NK-92 (cell line): Measurements from ENCODE around the gene TMEM143.
"Not testable (repeated sequence)": the region's sequence is repeated elsewhere in the genome, so short reads cannot be mapped to it uniquely, and the experiment has no call there.

Experiments used
- DNase-seq: peaks from one replicate; lab custom pipeline; 2025; ENCODE audit not compliant: unreplicated experiment; lab: John Stamatoyannopoulos, UW

Gene TMEM143

GRCh38 chr19:48391100-48392005, 27.6 kb upstream of the TMEM143 start, which contains the start of gene KDELR1:
Gene KDELR1 (minus strand): TSS chr19:48391551. CDS start chr19:48391358, 193 bp downstream.
- no peak for DNase-seq

GRCh38 chr19:48390188-48391099, 26.7 kb upstream of the TMEM143 start:
- DNase-seq = no peak

DNA sequence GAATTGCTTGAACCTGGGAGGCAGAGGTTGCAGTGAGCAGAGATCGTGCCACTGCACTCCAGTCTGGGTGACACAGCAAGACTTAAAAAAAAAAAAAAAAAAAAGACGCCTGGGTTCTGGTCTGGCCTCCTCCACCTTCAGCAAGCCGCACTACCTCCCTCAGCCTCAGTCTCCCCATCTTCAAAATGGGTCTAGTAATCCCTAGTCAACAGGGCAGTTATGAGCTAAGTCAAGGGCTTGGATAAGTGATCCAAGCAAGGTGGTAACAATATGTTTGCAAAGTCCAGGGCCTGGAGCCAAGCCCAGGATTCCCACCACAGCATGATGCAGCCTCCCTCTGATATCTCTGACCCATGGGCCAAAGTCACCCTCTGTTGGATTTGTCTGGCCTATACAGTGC, 23.2 kb upstream of the TMEM143 start:
- DNase-seq = no peak

DNA sequence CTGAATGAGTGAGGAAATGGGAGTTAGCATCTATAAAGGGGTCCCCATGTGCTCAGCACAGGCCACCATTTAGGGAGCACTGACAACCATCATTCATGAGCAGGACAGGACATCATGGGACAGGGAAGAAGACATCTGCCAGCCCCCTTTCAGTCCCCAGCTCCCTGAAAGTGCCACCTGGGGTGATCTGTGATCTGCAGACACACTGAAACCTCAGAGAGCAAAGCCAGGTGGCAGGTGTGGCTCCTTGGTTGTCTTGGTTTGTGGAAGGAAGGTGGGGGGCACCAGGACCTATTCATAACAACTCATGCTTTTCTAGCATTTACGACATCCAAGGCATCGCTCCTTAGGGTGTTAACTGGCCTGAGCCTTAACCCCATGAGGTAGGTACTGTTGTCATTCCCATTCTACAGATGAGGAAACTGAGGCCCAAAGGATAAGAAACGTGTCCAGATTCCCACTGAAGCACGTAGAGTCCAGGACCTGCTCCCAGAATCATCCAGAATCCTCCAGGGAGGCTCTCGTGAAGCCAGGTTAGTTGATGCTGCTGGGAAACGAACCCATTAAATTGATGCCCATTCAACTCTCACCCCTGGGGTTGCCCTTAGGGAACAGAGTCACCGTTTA, 21.8 kb upstream of the TMEM143 start:
- DNase-seq = no peak

GRCh38 chr19:48382286-48382685, 18.5 kb upstream of the TMEM143 start:
- no peak for DNase-seq

- DNase-seq = no peak
Measured at GRCh38 chr19:48381178-48381950, 17.6 kb upstream of the TMEM143 start.

GRCh38 chr19:48379058-48379457, 15.3 kb upstream of the TMEM143 start:
- no peak for DNase-seq

- no peak for DNase-seq
Measured at GRCh38 chr19:48378194-48378570, 14.4 kb upstream of the TMEM143 start.

GRCh38 chr19:48373567-48373966, 9.8 kb upstream of the TMEM143 start:
- no peak for DNase-seq

DNA sequence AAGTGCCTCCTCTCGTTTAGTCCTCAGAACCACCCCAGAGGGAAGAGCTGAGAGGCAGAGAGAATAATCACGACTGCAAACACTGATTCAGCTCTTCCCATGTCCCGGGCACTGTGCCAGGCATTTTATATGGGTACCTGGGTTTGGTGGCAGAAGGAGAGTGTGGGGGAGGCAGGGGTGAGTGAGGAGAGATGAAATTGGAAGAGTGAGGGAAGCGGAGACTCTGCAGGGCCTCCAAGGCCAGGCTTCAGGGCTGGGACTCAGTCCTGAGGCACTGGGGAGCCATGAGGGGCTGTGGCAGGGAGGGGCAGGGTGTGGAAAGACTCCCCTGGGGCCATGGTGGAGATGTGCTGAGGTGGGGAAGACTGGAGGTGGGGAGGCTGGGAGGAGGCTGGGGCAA, 9.2 kb upstream of the TMEM143 start:
- DNase-seq = no peak

GRCh38 chr19:48371771-48372170, 8.0 kb upstream of the TMEM143 start:
- DNase-seq = not testable (repeated sequence)

GRCh38 chr19:48371367-48371766, 7.6 kb upstream of the TMEM143 start:
- DNase-seq = no peak

DNA sequence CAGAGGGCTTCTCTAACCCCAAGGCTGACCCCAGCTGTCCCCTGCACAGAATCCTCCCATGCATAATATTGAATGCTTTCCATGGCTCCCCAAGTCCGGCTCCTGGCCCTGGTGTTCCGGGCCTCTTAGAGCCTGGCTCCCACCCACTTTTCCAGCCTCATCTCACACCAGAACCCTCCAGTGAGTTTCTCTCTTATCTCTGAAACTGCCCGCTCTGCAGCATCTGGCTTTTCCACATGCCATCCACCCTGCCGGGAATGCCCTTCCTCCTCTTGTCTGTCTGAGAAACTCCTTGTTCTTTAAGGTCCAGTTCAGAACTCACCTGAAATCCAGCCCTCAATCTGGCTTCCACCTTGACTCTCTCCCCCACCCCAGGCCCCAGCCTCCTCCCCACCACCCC, 7.2 kb upstream of the TMEM143 start:
- no peak for DNase-seq

DNA sequence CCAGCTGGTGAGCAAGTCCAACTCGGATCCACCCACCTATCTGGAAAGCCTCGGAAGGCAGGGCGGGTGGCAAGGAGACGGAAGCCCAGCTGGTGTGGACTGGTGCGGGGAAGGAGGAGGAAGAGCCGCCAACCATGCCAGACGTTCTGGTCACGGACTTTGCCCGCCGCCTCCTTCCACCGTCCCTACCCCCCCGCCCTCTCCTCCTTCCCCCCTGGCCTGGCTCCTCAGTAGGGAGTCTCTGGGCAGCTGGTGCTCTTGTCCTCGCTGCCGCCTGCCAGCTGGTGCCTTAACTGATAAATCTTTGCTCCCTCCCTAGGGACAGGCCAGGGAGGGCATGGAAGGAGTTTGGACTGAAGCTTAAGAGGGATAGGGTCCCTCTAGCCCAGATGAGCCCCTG, 5.2 kb upstream of the TMEM143 start:
- DNase-seq = no peak

DNA sequence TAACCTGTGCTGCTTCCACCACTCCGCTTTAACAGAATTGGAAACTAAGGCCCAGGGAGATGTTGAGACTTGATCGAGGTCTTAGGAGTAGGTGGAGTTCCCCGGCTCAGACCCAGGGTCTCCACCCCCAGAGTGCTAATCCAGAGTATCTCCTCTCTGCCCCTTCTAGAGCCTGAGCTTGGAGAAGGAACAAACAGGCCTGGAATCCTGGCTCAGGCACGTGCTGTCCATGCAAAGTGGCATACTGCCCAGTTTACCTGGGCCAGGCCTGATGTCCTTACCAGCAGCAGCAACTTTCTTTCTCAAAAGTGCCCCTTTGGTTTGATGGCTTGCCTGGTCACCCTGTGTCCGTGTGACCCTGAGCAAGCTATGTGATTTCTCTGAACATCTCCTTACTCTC, 4.1 kb upstream of the TMEM143 start:
- DNase-seq = no peak

GRCh38 chr19:48365602-48366001, 1.9 kb upstream of the TMEM143 start:
- DNase-seq = no peak

- DNase-seq = no peak
Measured at GRCh38 chr19:48364598-48365348, 1.0 kb upstream of the TMEM143 start.

DNA sequence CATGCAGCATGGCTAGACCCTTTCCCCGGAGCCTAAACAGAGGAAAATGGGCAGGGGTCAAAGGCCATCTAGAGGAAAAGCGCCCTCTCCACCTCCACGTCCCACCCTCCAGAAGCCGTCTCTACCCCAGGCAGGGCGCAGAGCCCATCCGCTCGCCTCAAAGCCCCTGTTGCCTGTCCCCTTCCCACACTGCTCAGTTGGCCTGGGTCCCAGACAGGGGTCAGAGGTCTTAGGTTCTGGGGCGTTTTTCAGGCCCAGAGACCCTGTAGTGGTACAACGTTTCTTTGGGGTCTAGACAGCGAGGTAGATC, 285 bp downstream of the TMEM143 start:
- DNase-seq = no peak

DNA sequence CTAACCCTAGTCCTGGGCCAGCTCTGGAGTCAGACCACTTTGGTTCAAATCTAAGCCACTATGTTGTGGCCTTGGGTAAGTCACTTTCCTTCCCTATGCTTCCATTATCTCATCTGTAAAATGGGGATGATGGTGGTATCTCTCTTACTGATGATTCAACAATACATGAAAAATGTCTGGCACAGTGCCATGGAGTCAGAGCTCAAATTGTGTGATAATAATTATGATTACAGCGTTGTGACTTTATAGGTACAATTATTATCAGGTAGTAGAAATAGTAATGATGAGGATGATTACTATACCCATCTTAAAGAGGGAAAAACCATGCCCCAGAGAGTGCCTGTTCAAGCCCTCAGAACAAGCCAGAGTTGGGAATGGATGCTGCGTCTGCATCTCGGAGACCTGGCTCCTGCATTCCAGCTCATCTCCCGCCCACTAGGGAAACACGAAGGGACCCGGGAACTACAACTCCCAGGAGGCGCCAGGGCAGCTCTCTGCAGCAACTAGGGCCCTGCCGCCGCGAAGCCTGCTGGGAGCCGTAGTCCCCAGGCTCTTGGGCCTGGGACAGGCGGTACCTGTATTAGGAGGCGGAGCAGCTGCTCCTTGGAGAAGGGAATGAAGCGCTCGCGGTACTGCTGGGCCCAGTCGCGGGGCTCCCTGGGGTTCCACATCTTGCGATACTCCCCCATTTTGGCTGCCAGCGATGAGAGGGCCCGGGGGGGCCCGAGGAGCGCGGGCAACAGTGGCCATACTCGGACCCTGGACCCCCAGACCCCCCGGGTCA, 832 bp downstream of the TMEM143 start:
- no peak for DNase-seq
